BE2C (cell line): ENCODE measurements around the gene NSMCE1.

ENCODE experiments used
- DNase-seq: peaks from one replicate; pipeline ENCODE4 v3.0.0-alpha.2; 2020
- H3K27me3 ChIP-seq: fragments of 250-450 bp; sonication (Bioruptor Pico); 2 replicates; pipeline ENCODE4 v1.5.1; 2020; ENCODE audit warnings: mild to moderate bottlenecking
- H3K36me3 ChIP-seq: fragments of 250-450 bp; sonication (Bioruptor Pico); 2 replicates; pipeline ENCODE4 v1.5.1; 2020; ENCODE audit warnings: mild to moderate bottlenecking
- H3K4me1 ChIP-seq: fragments of 250-450 bp; sonication (Bioruptor Pico); 2 replicates; pipeline ENCODE4 v1.5.1; 2020
- H3K4me3 ChIP-seq: 2 replicates; pipeline ENCODE4 v1.5.1; 2011; ENCODE audit warnings: low read depth, low read length
- H3K9me3 ChIP-seq: fragments of 250-450 bp; sonication (Bioruptor Pico); 2 replicates; pipeline ENCODE4 v1.5.1; 2020
- TF ChIP-seq, protein P1 (sequence below): IDR thresholded peaks from 2 replicates; pipeline ENCODE4 v1.5.1; 2012; ENCODE audit warnings: mild to moderate bottlenecking, low read depth, low read length

The NSMCE1 gene

GRCh38 chr16:27220991-27221390, 47.6 kb downstream of the NSMCE1 start:
- H3K4me3 ChIP-seq: no peak overlapping the region
- H3K36me3 ChIP-seq: no peaks in the 10 kb centered on the region; the same call in 1 of the 2 replicates
- no peak for DNase-seq
- no peaks in the 10 kb centered on the region for H3K9me3 ChIP-seq
- peaks cover 4% of the 10 kb centered on the region; the same call in 1 of the 2 replicates for H3K4me1 ChIP-seq
- H3K27me3 ChIP-seq: no peaks in the 10 kb centered on the region
- TF ChIP-seq, protein P1, sequence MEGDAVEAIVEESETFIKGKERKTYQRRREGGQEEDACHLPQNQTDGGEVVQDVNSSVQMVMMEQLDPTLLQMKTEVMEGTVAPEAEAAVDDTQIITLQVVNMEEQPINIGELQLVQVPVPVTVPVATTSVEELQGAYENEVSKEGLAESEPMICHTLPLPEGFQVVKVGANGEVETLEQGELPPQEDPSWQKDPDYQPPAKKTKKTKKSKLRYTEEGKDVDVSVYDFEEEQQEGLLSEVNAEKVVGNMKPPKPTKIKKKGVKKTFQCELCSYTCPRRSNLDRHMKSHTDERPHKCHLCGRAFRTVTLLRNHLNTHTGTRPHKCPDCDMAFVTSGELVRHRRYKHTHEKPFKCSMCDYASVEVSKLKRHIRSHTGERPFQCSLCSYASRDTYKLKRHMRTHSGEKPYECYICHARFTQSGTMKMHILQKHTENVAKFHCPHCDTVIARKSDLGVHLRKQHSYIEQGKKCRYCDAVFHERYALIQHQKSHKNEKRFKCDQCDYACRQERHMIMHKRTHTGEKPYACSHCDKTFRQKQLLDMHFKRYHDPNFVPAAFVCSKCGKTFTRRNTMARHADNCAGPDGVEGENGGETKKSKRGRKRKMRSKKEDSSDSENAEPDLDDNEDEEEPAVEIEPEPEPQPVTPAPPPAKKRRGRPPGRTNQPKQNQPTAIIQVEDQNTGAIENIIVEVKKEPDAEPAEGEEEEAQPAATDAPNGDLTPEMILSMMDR: no peak

- peaks cover 4% of the 10 kb centered on the region; the same call in 1 of the 2 replicates for H3K4me1 ChIP-seq
Observed at GRCh38 chr16:27220527-27220926, 48.0 kb downstream of the NSMCE1 start.

DNA sequence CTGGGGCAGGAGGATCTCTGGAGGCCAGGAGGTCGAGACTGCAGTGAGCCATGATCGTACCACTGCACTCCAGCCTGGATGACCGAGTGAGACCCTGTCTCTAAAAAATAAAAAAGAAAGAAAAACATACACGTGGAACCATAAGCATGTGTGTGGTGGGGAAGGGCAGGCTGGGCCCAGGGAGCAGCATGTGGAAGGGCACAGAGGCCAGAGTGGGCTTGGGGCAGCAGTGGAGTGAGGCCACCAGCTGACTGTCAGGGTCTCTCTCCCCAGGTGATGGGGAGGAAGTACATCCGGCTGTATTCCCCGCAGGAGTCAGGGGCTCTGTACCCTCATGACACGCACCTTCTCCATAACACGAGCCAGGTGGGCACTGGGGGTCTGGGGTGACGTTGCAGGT, 48.5 kb downstream of the NSMCE1 start:
- Histone ChIP-seq H3K4me1 (peaks cover 4% of the 10 kb centered on the region; the same call in 1 of the 2 replicates), H3K36me3 (no peaks in the 10 kb centered on the region; the same call in 1 of the 2 replicates)
- TF ChIP-seq, protein P1: no peak

More at GRCh38 chr16:27220527-27220926, 48.0 kb downstream of the NSMCE1 start:
- no peak overlapping the region for H3K4me3 ChIP-seq
- DNase-seq: no peak
- no peaks in the 10 kb centered on the region for H3K9me3 ChIP-seq
- no peaks in the 10 kb centered on the region; the same call in 1 of the 2 replicates for H3K36me3 ChIP-seq
- TF ChIP-seq, protein P1: no peak
- H3K27me3 ChIP-seq: no peaks in the 10 kb centered on the region

GRCh38 chr16:27219161-27219560, 49.4 kb downstream of the NSMCE1 start:
- H3K9me3 ChIP-seq: no peaks in the 10 kb centered on the region
- H3K4me1 ChIP-seq: peaks cover 4% of the 10 kb centered on the region; the same call in 1 of the 2 replicates
- H3K27me3 ChIP-seq: no peaks in the 10 kb centered on the region
- H3K4me3 ChIP-seq: no peak overlapping the region
- TF ChIP-seq, protein P1: no peak
- DNase-seq: no peak
- H3K36me3 ChIP-seq: no peaks in the 10 kb centered on the region; the same call in 1 of the 2 replicates

More for the DNA sequence above, 48.5 kb downstream of the NSMCE1 start:
- DNase-seq: no peak
- Histone ChIP-seq H3K9me3 (no peaks in the 10 kb centered on the region), H3K4me3 (no peak overlapping the region), H3K27me3 (no peaks in the 10 kb centered on the region)

DNA sequence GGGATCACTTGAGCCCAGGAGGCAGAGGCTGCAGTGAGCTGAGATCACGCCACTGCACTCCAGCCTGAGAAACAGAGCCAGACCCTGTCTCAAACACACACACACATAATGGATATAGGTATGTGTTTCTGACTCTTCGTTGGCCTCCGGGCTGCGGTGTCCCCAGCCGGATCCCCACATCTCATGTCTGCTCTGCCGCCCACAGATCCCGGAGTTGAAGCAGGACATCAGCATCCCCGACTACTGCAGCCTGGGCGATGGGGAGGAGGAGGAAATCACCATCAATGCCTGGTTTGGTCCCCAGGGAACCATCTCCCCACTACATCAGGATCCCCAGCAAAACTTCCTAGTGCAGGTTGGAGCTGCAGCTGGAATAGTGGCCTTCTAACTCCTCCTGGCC, 49.8 kb downstream of the NSMCE1 start:
- Histone ChIP-seq H3K36me3 (no peaks in the 10 kb centered on the region; the same call in none of the 2 replicates), H3K4me3 (no peak overlapping the region), H3K4me1 (peaks cover 4% of the 10 kb centered on the region; the same call in 1 of the 2 replicates), H3K27me3 (no peaks in the 10 kb centered on the region), H3K9me3 (no peaks in the 10 kb centered on the region)
- no peak for DNase-seq
- TF ChIP-seq, protein P1: no peak

GRCh38 chr16:27217256-27217655, 51.3 kb downstream of the NSMCE1 start:
- TF ChIP-seq, protein P1: no peak
- no peak overlapping the region for H3K4me3 ChIP-seq
- no peaks in the 10 kb centered on the region for H3K27me3 ChIP-seq
- no peaks in the 10 kb centered on the region; the same call in 1 of the 2 replicates for H3K36me3 ChIP-seq
- no peaks in the 10 kb centered on the region for H3K9me3 ChIP-seq
- H3K4me1 ChIP-seq: peaks cover under 1% of the 10 kb centered on the region; the same call in 1 of the 2 replicates
- DNase-seq: peak; percentile 40
